Activated CD4-positive, CD25-positive, alpha-beta regulatory T cell treated with anti-CD3 and anti-CD28 coated beads, Interleukin-2, amount 50 U/mL, for 72 hours (primary cell): ENCODE measurements around the gene PPP1R12B.
"Not testable (repeated sequence)": the region's sequence is repeated elsewhere in the genome, so short reads cannot be mapped to it uniquely, and the experiment has no call there.

Source experiments
- DNase-seq: peaks from one replicate; pipeline ENCODE4 v3.0.0; 2021

PPP1R12B gene

GRCh38 chr1:202348005-202348508 is 442 bp upstream of the PPP1R12B start:
- no peak for DNase-seq

GRCh38 chr1:202349206-202349928 is 868 bp downstream of the PPP1R12B start:
- no peak for DNase-seq

GRCh38 chr1:202351725-202352124 is 3.2 kb downstream of the PPP1R12B start:
- DNase-seq: no peak

GRCh38 chr1:202352583-202353197 is 4.2 kb downstream of the PPP1R12B start:
- not testable (repeated sequence) for DNase-seq

GRCh38 chr1:202355944-202356553 is 7.5 kb downstream of the PPP1R12B start:
- no peak for DNase-seq

GRCh38 chr1:202357506-202357905 is 9.0 kb downstream of the PPP1R12B start:
- DNase-seq: no peak

- DNase-seq: no peak
Measured at GRCh38 chr1:202361224-202361623, 12.7 kb downstream of the PPP1R12B start.

GRCh38 chr1:202361701-202362100 is 13.2 kb downstream of the PPP1R12B start:
- DNase-seq: no peak

- no peak for DNase-seq
Measured at GRCh38 chr1:202362212-202362611, 13.7 kb downstream of the PPP1R12B start.

GRCh38 chr1:202365092-202365815 is 16.8 kb downstream of the PPP1R12B start:
- no peak for DNase-seq

- no peak for DNase-seq
Measured at GRCh38 chr1:202367271-202367670, 18.8 kb downstream of the PPP1R12B start.

- DNase-seq: not testable (repeated sequence)
Measured at GRCh38 chr1:202370906-202371305, 22.4 kb downstream of the PPP1R12B start.

GRCh38 chr1:202374099-202374498 is 25.6 kb downstream of the PPP1R12B start:
- DNase-seq: no peak

- DNase-seq: not testable (repeated sequence)
Measured at GRCh38 chr1:202375175-202375574, 26.7 kb downstream of the PPP1R12B start.

GRCh38 chr1:202376247-202376646 is 27.7 kb downstream of the PPP1R12B start:
- DNase-seq: no peak

GRCh38 chr1:202379884-202380529 is 31.5 kb downstream of the PPP1R12B start:
- not testable (repeated sequence) for DNase-seq

GRCh38 chr1:202380535-202380934 is 32.0 kb downstream of the PPP1R12B start:
- DNase-seq: not testable (repeated sequence)

- not testable (repeated sequence) for DNase-seq
Measured at GRCh38 chr1:202381867-202382266, 33.4 kb downstream of the PPP1R12B start.

GRCh38 chr1:202395831-202396230 is 47.3 kb downstream of the PPP1R12B start:
- not testable (repeated sequence) for DNase-seq

GRCh38 chr1:202397256-202397655 is 48.8 kb downstream of the PPP1R12B start:
- no peak for DNase-seq

- DNase-seq: not testable (repeated sequence)
Measured at GRCh38 chr1:202398439-202398838, 49.9 kb downstream of the PPP1R12B start.

GRCh38 chr1:202401771-202402170 is 53.3 kb downstream of the PPP1R12B start:
- not testable (repeated sequence) for DNase-seq

GRCh38 chr1:202403381-202403780 is 54.9 kb downstream of the PPP1R12B start:
- DNase-seq: not testable (repeated sequence)
